ENCODE results near the gene COPS4. TPM values are rescaled to one million over a fixed set of nuclear protein-coding genes. Genes with fewer than 3 reads are reported as not detected.

COPS4 gene
- total and polyA plus RNA-seq, 2 of the 8 experiments (the other 6 are each of a cell fraction or from before 2014, with no cell fraction given): 14.9 to 28.3 TPM

GRCh38 chr4:83124111-83124780 lies 89.3 kb downstream of the COPS4 start:
- H2BK12ac ChIP-seq (ENCODE audit: low read depth, low read length): no peak overlapping the region
- H3K4me2 ChIP-seq (ENCODE audit: insufficient read depth in 1 of 2, low read depth in 2 of 2, low read length in 2 of 2): no peak overlapping the region
- H3K9ac ChIP-seq (replicated peaks in 1 of 4; ENCODE audit: extremely low read depth in 1 of 4, low read depth in 3 of 4, low read length in 3 of 4): no peak overlapping the region
- H2BK5ac ChIP-seq (ENCODE audit: low read depth, low read length): no peak overlapping the region
- H3K79me2 ChIP-seq (ENCODE audit: control insufficient read depth in 1 of 2, insufficient read depth in 2 of 2, low read length in 2 of 2): no peaks in the 10 kb centered on the region
- H3K4me1 ChIP-seq (replicated peaks in 1 of 4; ENCODE audit: control insufficient read depth in 3 of 4, insufficient read depth in 4 of 4, low read length in 3 of 4): no peaks in the 10 kb centered on the region
- H2AFZ ChIP-seq (ENCODE audit: low read length): no peak overlapping the region; the same call in 1 of the 2 replicates
- no peak overlapping the region for H3K14ac ChIP-seq (ENCODE audit: insufficient read length)
- H3K4me3 ChIP-seq (ENCODE audit: extremely low read depth in 1 of 4, insufficient read depth in 2 of 4, low read depth in 3 of 4, low read length in 4 of 4): no peak overlapping the region
- FAIRE-seq (no peak), DNase-seq (ENCODE audit: low read depth in 1 of 2, low spot score in 2 of 2) (no peak)
- H3K27ac ChIP-seq (ENCODE audit: low read depth, low read length): no peak overlapping the region
- no peak overlapping the region for H2BK120ac ChIP-seq (replicated peaks; ENCODE audit: low read depth, low read length)
- no peaks in the 10 kb centered on the region for H3K36me3 ChIP-seq (ENCODE audit: control insufficient read depth in 2 of 4, insufficient read depth in 4 of 4, low read length in 3 of 4)
- H3K23ac ChIP-seq (ENCODE audit: insufficient read length): no peak overlapping the region
- ChIA-PET POLR2A (ENCODE audit: partially characterized antibody) (no interaction called here), CTCF (ENCODE audit: partially characterized antibody) (interaction anchor here (0.8 to 1.1 kb wide), 3 partner anchors 9 to 195 kb away, joined by 3 read pairs; partner anchors contain the start of gene PLAC8)
- H2BK20ac ChIP-seq (ENCODE audit: low read length): no peak overlapping the region
- no peaks in the 10 kb centered on the region for H3K23me2 ChIP-seq (ENCODE audit: low read depth, low read length)
- WGBS, 2 experiments (ENCODE audit: extremely low coverage in 1 of 2, insufficient coverage in 1 of 2, insufficient read length in 1 of 2, insufficient replicate concordance in 2 of 2, low coverage in 1 of 2, low lambda C conversion rate in 2 of 2, missing lambda C conversion rate in 1 of 2): 88% methylated on average over 10 of the region's 10 CpGs; no CpG with 5 or more reads in 1 of the 2 experiments
- H4K8ac ChIP-seq (ENCODE audit: extremely low read depth, insufficient read depth, low read length): no peak overlapping the region
- H3K56ac ChIP-seq (replicated peaks; ENCODE audit: insufficient read length, low read depth, low read length): no peak overlapping the region
- H3K9me3 ChIP-seq (ENCODE audit: insufficient read depth in 2 of 2, low read depth in 1 of 2, low read length in 1 of 2): peaks cover 0 to 2% of the 10 kb centered on the region in 2 experiments; a peak in 2 of 4 replicates
- H4K20me1 ChIP-seq (replicated peaks in 1 of 2; ENCODE audit: control insufficient read depth in 1 of 2, insufficient read depth in 2 of 2, low read length in 2 of 2): no peaks in the 10 kb centered on the region
- H3K18ac ChIP-seq (ENCODE audit: extremely low read depth, low read length): no peak overlapping the region
- H4K91ac ChIP-seq (replicated peaks; ENCODE audit: insufficient read length, low read length): no peak overlapping the region
- H4K5ac ChIP-seq (ENCODE audit: insufficient read length, low read depth, low read length): no peak overlapping the region
- H3K4ac ChIP-seq (replicated peaks; ENCODE audit: insufficient read length, low read depth, low read length): no peak overlapping the region
- H2AK5ac ChIP-seq (ENCODE audit: low read depth, low read length): no peak overlapping the region
- H3K79me1 ChIP-seq (ENCODE audit: low read depth, low read length): no peaks in the 10 kb centered on the region
- H2BK15ac ChIP-seq (ENCODE audit: low read length): no peak overlapping the region
- no peaks in the 10 kb centered on the region for H3K27me3 ChIP-seq (replicated peaks in 1 of 4; ENCODE audit: control insufficient read depth in 3 of 4, extremely low read depth in 1 of 4, insufficient read depth in 3 of 4, low read length in 3 of 4)
- TF ChIP-seq, protein P1, sequence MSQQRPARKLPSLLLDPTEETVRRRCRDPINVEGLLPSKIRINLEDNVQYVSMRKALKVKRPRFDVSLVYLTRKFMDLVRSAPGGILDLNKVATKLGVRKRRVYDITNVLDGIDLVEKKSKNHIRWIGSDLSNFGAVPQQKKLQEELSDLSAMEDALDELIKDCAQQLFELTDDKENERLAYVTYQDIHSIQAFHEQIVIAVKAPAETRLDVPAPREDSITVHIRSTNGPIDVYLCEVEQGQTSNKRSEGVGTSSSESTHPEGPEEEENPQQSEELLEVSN (IDR thresholded peaks at IDR 0.05): no peak
- TF ChIP-seq BACH1 (IDR thresholded peaks at IDR 0.05; ENCODE audit: low read length) (no peak), CHD2 (IDR thresholded peaks at IDR 0.05; ENCODE audit: low read length) (no peak), BCL11A (IDR thresholded peaks at IDR 0.05; ENCODE audit: low read depth in 2 of 2, low read length in 2 of 2) (no peak), MAX (IDR thresholded peaks at IDR 0.05) (no peak), SIX5 (IDR thresholded peaks at IDR 0.05; ENCODE audit: low read depth, low read length) (no peak), SIN3A (conservative IDR thresholded peaks at IDR 0.05 in 1 of 2, IDR thresholded peaks at IDR 0.05 in 1 of 2; ENCODE audit: low read depth in 1 of 2, low read length in 2 of 2) (no peak), EGR1 (IDR thresholded peaks at IDR 0.05; ENCODE audit: borderline replicate concordance, low read depth, low read length) (no peak), SUZ12 (IDR thresholded peaks at IDR 0.05; ENCODE audit: low read length) (no peak), JUND (IDR thresholded peaks at IDR 0.05; ENCODE audit: low read length) (no peak), TAF7 (optimal IDR thresholded peaks at IDR 0.05; ENCODE audit: borderline replicate concordance, low read depth, low read length) (no peak), POLR2A (IDR thresholded peaks at IDR 0.05; ENCODE audit: control extremely low read depth in 1 of 2, low read depth in 2 of 2, low read length in 2 of 2) (no peak)
